Pancreas (tissue), 10 donors: ENCODE data around the gene COQ4. TPM values are rescaled to one million over a fixed set of nuclear protein-coding genes. Genes with fewer than 3 reads are reported as not detected.
"Not testable (repeated sequence)": the region's sequence is repeated elsewhere in the genome, so short reads cannot be mapped to it uniquely, and the experiment has no call there.

ENCODE experiments used
- ATAC-seq, 4 donors: fragments of 200-7000 bp; cut with Tn5 transposase; one replicate each; pipeline versions ENCODE4 v1.8.0 to v1.9.1; 2020; ENCODE audit warnings: mild to moderate bottlenecking in 4 of 4, moderate library complexity in 4 of 4
- DNase-seq, 6 donors: peaks; one replicate each; pipeline ENCODE4 v3.0.0-alpha.2; 2020
- FAIRE-seq: peaks from 2 replicates; lab custom pipeline; 2012; peaks lifted over from hg19 to GRCh38; lab: Jason Lieb, UNC
- H3K27ac ChIP-seq, 4 donors: fragments of 200-600 bp; sonication (generic); 1 replicate in 3 of 4; 2 replicates in 1 of 4; pipeline versions ENCODE4 v1.5.0 to v1.8.0; 2020
- H3K27me3 ChIP-seq, 4 donors: fragments of 200-600 bp; one replicate each; pipeline ENCODE4 v1.8.0; 2021
- H3K36me3 ChIP-seq, 3 donors: fragments of 200-600 bp; sonication (generic) in 1 of 3; one replicate each; pipeline versions ENCODE4 v1.5.0 to v1.8.0; 2020 to 2021
- H3K4me1 ChIP-seq, 3 donors: fragments of 200-600 bp; one replicate each; pipeline ENCODE4 v1.8.0; 2021
- H3K4me3 ChIP-seq, 4 donors: fragments of 200-600 bp; sonication (generic) in 2 of 4; one replicate each; pipeline versions ENCODE4 v1.5.0 to v1.8.0; 2020 to 2021
- H3K9me3 ChIP-seq, 4 donors: fragments of 200-600 bp; one replicate each; pipeline ENCODE4 v1.8.0; 2021
- CTCF ChIP-seq, 4 donors: fragments of 200-600 bp; sonication (generic) in 3 of 4; IDR thresholded peaks; one replicate each; pipeline versions ENCODE4 v1.5.0 to v1.8.0; 2021; ENCODE audit warnings: antibody characterized with exemption in 4 of 4
- WGBS, 2 donors: extraction: QIAGEN DNeasy Blood & Tissue Kit; methylation state at CpG; one replicate each; pipeline ENCODE4 v1.1.7; 2013; 5-methylcytosine and 5-hydroxymethylcytosine counted together
- intact Hi-C, 3 donors: fragments of 100-400 bp; cut with DNase I; formaldehyde crosslinking; loops; one replicate each; pipeline versions ENCODE4 v1.11.1 to v1.14.2; 2022
- polyA plus RNA-seq, 2 donors: library from polyadenylated mRNA; stranded (reverse); fragments of 200-250 nt; gene quantifications; one replicate each; pipeline ENCODE4 v1.2.3, GENCODE V29; 2013
- total RNA-seq, 6 donors: library from RNA; stranded (reverse); fragmentation: NEBNext Ultra II Directional in 4 of 6; extraction: Animal tissue kit (Norgen Biotek cat#: 25700) in 4 of 6; gene quantifications; one replicate each; pipeline versions ENCODE4 v1.2.1 to v1.2.4, GENCODE V29; 2021 to 2023
- donor health status: healthy with polysubstance abuse.
- donor health status: DM: no; HTN: no; CAD: no; lungs with moderate emphysema.
- donor health status: DM: no; HTN: no; CAD: no.
- donor health status: control.
- donor health status: control.
- donor health status: Bipolar disorder and iron deficiency.
- donor health status: DM: yes; HTN: yes; CAD: no.
- donor health status: DM: no; HTN: no; CAD: no.
- donor health status: DM: no; HTN: no; CAD: no.
- donor health status: DM: yes; HTN: yes; CAD: no.

The COQ4 gene
- total and polyA plus RNA-seq, 8 donors, result 23.1 to 103 (median 32.8) TPM

- Histone ChIP-seq H3K4me1 (no peaks in the 10 kb centered on the region), H3K9me3 (no peaks in the 10 kb centered on the region), H3K36me3 (peaks cover 0 to 5% (median 0%) of the 10 kb centered on the region in 3 donors), H3K4me3 (no peak overlapping the region), H3K27ac (no peak overlapping the region), H3K27me3 (no peaks in the 10 kb centered on the region)
- TF ChIP-seq CTCF (IDR thresholded peaks at IDR 0.05), result no peak
- FAIRE-seq, result no peak
- WGBS, 2 donors, result 60 to 69% methylated on average over 11 of the region's 11 CpGs
- ATAC-seq, result peak in 1 of 4 donors; percentile 38
- DNase-seq, result no peak
- intact Hi-C loops, result no loop called here
Observed at GRCh38 chr9:128333451-128333869, 10.8 kb downstream of the COQ4 start.

GRCh38 chr9:128335161-128335560 is 12.5 kb downstream of the COQ4 start:
- DNase-seq, result no peak
- no peaks in the 10 kb centered on the region for H3K27me3 ChIP-seq
- no peak overlapping the region for H3K4me3 ChIP-seq
- no peak for TF ChIP-seq CTCF (IDR thresholded peaks at IDR 0.05)
- no peaks in the 10 kb centered on the region for H3K9me3 ChIP-seq
- intact Hi-C loops, result no loop called here
- no peak for ATAC-seq
- peaks cover 0 to 3% (median 0%) of the 10 kb centered on the region in 3 donors for H3K4me1 ChIP-seq
- no peak for FAIRE-seq
- H3K36me3 ChIP-seq, result peaks cover 0 to 5% (median 0%) of the 10 kb centered on the region in 3 donors
- 84 to 89% methylated on average over 7 of the region's 7 CpGs for WGBS, 2 donors
- H3K27ac ChIP-seq, result no peak overlapping the region

- Histone ChIP-seq H3K4me3 (no peak overlapping the region), H3K9me3 (no peaks in the 10 kb centered on the region), H3K4me1 (peaks cover 0 to 3% (median 0%) of the 10 kb centered on the region in 3 donors), H3K36me3 (peaks cover 0 to 5% (median 0%) of the 10 kb centered on the region in 3 donors), H3K27ac (no peak overlapping the region), H3K27me3 (no peaks in the 10 kb centered on the region)
- WGBS, 2 donors, result 65 to 75% methylated on average over 2 of the region's 2 CpGs
- TF ChIP-seq CTCF (IDR thresholded peaks at IDR 0.05), result no peak
- intact Hi-C loops, result no loop called here
- FAIRE-seq (no peak), DNase-seq (no peak), ATAC-seq (no peak)
Observed at GRCh38 chr9:128335914-128336313, 13.3 kb downstream of the COQ4 start.

- Histone ChIP-seq H3K27me3 (no peaks in the 10 kb centered on the region), H3K4me1 (peaks cover 0 to 8% (median 0%) of the 10 kb centered on the region in 3 donors), H3K36me3 (no peaks in the 10 kb centered on the region), H3K9me3 (no peaks in the 10 kb centered on the region), H3K27ac (no peak overlapping the region), H3K4me3 (no peak overlapping the region)
- WGBS, 2 donors, result 83 to 89% methylated on average over 7 of the region's 7 CpGs
- no peak for ATAC-seq
- no peak for TF ChIP-seq CTCF (IDR thresholded peaks at IDR 0.05)
- no peak for FAIRE-seq
- intact Hi-C loops, result no loop called here
- no peak for DNase-seq
Observed at GRCh38 chr9:128337936-128338335, 15.3 kb downstream of the COQ4 start.

- H3K4me1 ChIP-seq, H3K27me3 ChIP-seq, intact Hi-C loops, DNase-seq, ATAC-seq, H3K4me3 ChIP-seq, FAIRE-seq, H3K36me3 ChIP-seq, H3K9me3 ChIP-seq: not testable (repeated sequence)
- H3K27ac ChIP-seq, result peak overlapping the region in 1 of 4 donors; percentile 68
- 90 to 93% methylated on average over 15 of the region's 15 CpGs for WGBS, 2 donors
Observed at GRCh38 chr9:128338852-128339614, 16.4 kb downstream of the COQ4 start.
